K562 (cell line): ENCODE measurements around the gene MYOM1. TPM values are rescaled to one million over a fixed set of nuclear protein-coding genes. Genes with fewer than 3 reads are reported as not detected.

Experiments
- CAMTA2 ChIP-seq: fragments of 250-450 bp; sonication (Bioruptor Pico); conservative IDR thresholded peaks from 2 replicates; pipeline ENCODE4 v1.5.1; 2022
- ILF3 ChIP-seq: fragments of 450-650 bp; IDR thresholded peaks from 2 replicates; pipeline ENCODE4 v1.6.1; 2018; ENCODE audit warnings: antibody characterized with exemption, mild to moderate bottlenecking, moderate library complexity, borderline replicate concordance
- MAFG ChIP-seq: fragments of 450-650 bp; conservative IDR thresholded peaks from 2 replicates; pipeline ENCODE4 v1.6.1; 2016; ENCODE audit warnings: missing genetic modification characterization, missing compliant biosample characterization
- POLR2AphosphoS2 ChIP-seq: IDR thresholded peaks from 2 replicates; pipeline ENCODE4 v1.6.1; 2012; ENCODE audit warnings: low read length, improper control_type of control experiment
- RREB1 ChIP-seq: fragments of 250-450 bp; sonication (Bioruptor Pico); IDR thresholded peaks from 2 replicates; pipeline ENCODE4 v1.4.0; 2020
- SMC3 ChIP-seq: conservative IDR thresholded peaks from 2 replicates; pipeline ENCODE4 v1.6.1; 2011; ENCODE audit warnings: low read depth, low read length, improper control_type of control experiment; ENCODE audit not compliant: insufficient read depth
- SP1 ChIP-seq: sonication (generic); formaldehyde crosslinking; IDR thresholded peaks from 2 replicates; pipeline ENCODE4 v1.8.1; 2022; ENCODE audit warnings: mild to moderate bottlenecking, missing genetic modification reagents
- TCF3 ChIP-seq: sonication (generic); formaldehyde crosslinking; IDR thresholded peaks from 2 replicates; pipeline ENCODE4 v1.4.0; 2020; ENCODE audit warnings: mild to moderate bottlenecking, missing genetic modification reagents
- ZEB2 ChIP-seq: fragments of 450-650 bp; IDR thresholded peaks from 2 replicates; pipeline ENCODE4 v1.6.1; 2016
- ZNF143 ChIP-seq: sonication (generic); formaldehyde crosslinking; IDR thresholded peaks from 2 replicates; pipeline ENCODE4 v1.9.0; 2022; ENCODE audit warnings: mild to moderate bottlenecking, missing genetic modification reagents
- polyA plus RNA-seq, 8 experiments: library from polyadenylated mRNA; depleted of rRNA in 4 of 8; stranded (reverse) in 5 of 8; unstranded in 3 of 8; fragments of >200 nt; fragmentation: Nextera tagmentation in 2 of 8; fragmentation: Illumina TruSeq in 1 of 8; extraction: Ambion mirVana in 2 of 8; extraction: Trizol in 1 of 8; gene quantifications; 2 replicates each; pipeline versions ENCODE4 v1.2.1 to v1.2.3, GENCODE V29; 2011 to 2014; ENCODE audit warnings: inconsistent platforms in 1 of 8, missing spikeins in 1 of 8
- total RNA-seq, 7 experiments: library from RNA; depleted of rRNA in 6 of 7; stranded (reverse); fragments of >200 nt in 6 of 7; fragmentation: Illumina TruSeq in 2 of 7; extraction: Trizol in 2 of 7; gene quantifications; 2 replicates each; pipeline versions ENCODE4 v1.2.1 to v1.2.3, GENCODE V29; 2011 to 2021; ENCODE audit warnings: low replicate concordance in 1 of 7
- TF ChIP-seq, protein P1 (sequence below): fragments of 200-800 bp; sonication (Bioruptor generic); IDR thresholded peaks from 2 replicates; pipeline ENCODE4 v1.6.1; 2017; ENCODE audit warnings: missing genetic modification characterization, missing compliant biosample characterization
- TF ChIP-seq, protein P2 (sequence below), 2 experiments: IDR thresholded peaks; 2 replicates each; pipeline ENCODE4 v1.6.1; 2012; ENCODE audit warnings: improper control_type of control experiment in 2 of 2, low read depth in 2 of 2, low read length in 2 of 2, borderline replicate concordance in 1 of 2

The MYOM1 gene
- total and polyA plus RNA-seq, 9 of the 15 experiments (the other 6 are each of a cell fraction or from before 2014, with no cell fraction given): 0.01 to 0.62 (median 0.25) TPM

DNA sequence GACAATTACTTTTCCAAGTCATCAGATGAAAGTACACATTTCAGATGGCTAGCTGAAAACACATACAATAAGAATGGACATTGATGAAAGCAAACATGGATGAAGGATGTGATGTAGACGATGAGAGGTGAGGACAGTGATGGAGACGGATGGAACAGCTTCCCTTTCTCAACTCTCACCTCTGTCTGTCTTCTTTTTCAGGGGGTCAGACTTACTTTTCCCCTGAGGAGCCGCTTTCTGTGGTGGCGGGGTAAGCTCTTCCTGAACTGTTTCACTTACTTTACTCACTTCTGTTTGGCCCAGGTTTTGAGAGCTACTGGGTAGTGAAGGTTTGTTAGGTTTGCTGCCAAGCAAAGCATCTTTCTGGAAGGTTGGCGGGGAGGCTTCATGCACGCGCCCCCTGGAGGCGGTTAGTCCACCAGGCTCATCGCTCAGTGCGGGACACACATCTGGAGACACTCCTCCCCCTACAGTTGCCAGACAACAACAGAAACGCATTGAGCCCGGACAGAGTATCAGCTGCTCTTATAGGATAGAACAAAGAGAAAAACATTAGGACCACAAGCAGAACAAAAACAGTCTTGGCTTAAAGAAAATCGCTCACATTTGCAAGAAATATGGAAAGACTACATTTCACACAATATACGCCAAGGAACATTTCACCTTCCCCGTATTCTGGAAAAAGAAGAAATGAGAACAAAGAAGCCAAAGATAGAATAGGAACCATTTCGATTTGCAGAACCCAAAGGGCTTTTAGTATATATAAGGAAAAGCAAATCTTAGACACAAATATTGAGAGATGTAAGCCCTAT is 90.5 kb downstream of the MYOM1 start (continued):
- TF ChIP-seq RREB1 (CRISPR knock-in tag) (peak; percentile 52; the same call in 1 of the 2 replicates), ZEB2 (0 out of 2 replicates have a peak, but pooled peaks have one; percentile 34), SMC3 (peak; percentile 87), POLR2AphosphoS2 (no peak), TCF3 (CRISPR knock-in tag) (no peak; the same call in 1 of the 2 replicates), SP1 (CRISPR knock-in tag) (peak; percentile 20; the same call in 1 of the 2 replicates), CAMTA2 (CRISPR knock-in tag) (no peak), ILF3 (no peak), ZNF143 (CRISPR knock-in tag) (0 out of 2 replicates have a peak, but pooled peaks have one; percentile 16), MAFG (no peak)
- TF ChIP-seq, protein P1, sequence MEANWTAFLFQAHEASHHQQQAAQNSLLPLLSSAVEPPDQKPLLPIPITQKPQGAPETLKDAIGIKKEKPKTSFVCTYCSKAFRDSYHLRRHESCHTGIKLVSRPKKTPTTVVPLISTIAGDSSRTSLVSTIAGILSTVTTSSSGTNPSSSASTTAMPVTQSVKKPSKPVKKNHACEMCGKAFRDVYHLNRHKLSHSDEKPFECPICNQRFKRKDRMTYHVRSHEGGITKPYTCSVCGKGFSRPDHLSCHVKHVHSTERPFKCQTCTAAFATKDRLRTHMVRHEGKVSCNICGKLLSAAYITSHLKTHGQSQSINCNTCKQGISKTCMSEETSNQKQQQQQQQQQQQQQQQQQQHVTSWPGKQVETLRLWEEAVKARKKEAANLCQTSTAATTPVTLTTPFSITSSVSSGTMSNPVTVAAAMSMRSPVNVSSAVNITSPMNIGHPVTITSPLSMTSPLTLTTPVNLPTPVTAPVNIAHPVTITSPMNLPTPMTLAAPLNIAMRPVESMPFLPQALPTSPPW: peak; percentile 47; the same call in 1 of the 2 replicates
- TF ChIP-seq, protein P2, sequence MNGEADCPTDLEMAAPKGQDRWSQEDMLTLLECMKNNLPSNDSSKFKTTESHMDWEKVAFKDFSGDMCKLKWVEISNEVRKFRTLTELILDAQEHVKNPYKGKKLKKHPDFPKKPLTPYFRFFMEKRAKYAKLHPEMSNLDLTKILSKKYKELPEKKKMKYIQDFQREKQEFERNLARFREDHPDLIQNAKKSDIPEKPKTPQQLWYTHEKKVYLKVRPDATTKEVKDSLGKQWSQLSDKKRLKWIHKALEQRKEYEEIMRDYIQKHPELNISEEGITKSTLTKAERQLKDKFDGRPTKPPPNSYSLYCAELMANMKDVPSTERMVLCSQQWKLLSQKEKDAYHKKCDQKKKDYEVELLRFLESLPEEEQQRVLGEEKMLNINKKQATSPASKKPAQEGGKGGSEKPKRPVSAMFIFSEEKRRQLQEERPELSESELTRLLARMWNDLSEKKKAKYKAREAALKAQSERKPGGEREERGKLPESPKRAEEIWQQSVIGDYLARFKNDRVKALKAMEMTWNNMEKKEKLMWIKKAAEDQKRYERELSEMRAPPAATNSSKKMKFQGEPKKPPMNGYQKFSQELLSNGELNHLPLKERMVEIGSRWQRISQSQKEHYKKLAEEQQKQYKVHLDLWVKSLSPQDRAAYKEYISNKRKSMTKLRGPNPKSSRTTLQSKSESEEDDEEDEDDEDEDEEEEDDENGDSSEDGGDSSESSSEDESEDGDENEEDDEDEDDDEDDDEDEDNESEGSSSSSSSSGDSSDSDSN (IDR thresholded peaks at IDR 0.05; ENCODE audit: borderline replicate concordance in 1 of 2, low read depth in 2 of 2, low read length in 2 of 2): peak in 1 of 2 experiments; percentile 81; a peak in 1 of 4 replicates
